ENCODE measurements around the gene ETNPPL. TPM values are rescaled to one million over a fixed set of nuclear protein-coding genes. Genes with fewer than 3 reads are reported as not detected.

ETNPPL gene
- total RNA-seq, 1 donor: not detected

GRCh38 chr4:108696160-108696559, 66.7 kb downstream of the ETNPPL start:
- TF ChIP-seq, protein P1, sequence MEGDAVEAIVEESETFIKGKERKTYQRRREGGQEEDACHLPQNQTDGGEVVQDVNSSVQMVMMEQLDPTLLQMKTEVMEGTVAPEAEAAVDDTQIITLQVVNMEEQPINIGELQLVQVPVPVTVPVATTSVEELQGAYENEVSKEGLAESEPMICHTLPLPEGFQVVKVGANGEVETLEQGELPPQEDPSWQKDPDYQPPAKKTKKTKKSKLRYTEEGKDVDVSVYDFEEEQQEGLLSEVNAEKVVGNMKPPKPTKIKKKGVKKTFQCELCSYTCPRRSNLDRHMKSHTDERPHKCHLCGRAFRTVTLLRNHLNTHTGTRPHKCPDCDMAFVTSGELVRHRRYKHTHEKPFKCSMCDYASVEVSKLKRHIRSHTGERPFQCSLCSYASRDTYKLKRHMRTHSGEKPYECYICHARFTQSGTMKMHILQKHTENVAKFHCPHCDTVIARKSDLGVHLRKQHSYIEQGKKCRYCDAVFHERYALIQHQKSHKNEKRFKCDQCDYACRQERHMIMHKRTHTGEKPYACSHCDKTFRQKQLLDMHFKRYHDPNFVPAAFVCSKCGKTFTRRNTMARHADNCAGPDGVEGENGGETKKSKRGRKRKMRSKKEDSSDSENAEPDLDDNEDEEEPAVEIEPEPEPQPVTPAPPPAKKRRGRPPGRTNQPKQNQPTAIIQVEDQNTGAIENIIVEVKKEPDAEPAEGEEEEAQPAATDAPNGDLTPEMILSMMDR (IDR thresholded peaks at IDR 0.05; ENCODE audit: insufficient read depth, low read length): no peak
- no peak for DNase-seq (ENCODE audit: low read depth)
- no peak overlapping the region for H3K4me3 ChIP-seq (ENCODE audit: low read depth, low read length)

- no peak overlapping the region for H3K4me3 ChIP-seq (ENCODE audit: low read depth, low read length)
- TF ChIP-seq, protein P1 (IDR thresholded peaks at IDR 0.05; ENCODE audit: insufficient read depth, low read length): no peak
- no peak for DNase-seq (ENCODE audit: low read depth)
Measured at GRCh38 chr4:108695062-108695461, 67.8 kb downstream of the ETNPPL start.

- H3K4me3 ChIP-seq (ENCODE audit: low read depth, low read length): no peak overlapping the region
- DNase-seq (ENCODE audit: low read depth): no peak
- TF ChIP-seq, protein P1 (IDR thresholded peaks at IDR 0.05; ENCODE audit: insufficient read depth, low read length): no peak
Measured at GRCh38 chr4:108694423-108694822, 68.4 kb downstream of the ETNPPL start.

- DNase-seq (ENCODE audit: low read depth): peak; percentile 24
- TF ChIP-seq, protein P1 (IDR thresholded peaks at IDR 0.05; ENCODE audit: insufficient read depth, low read length): no peak
- no peak overlapping the region for H3K4me3 ChIP-seq (ENCODE audit: low read depth, low read length)
Measured at GRCh38 chr4:108693819-108694218, 69.0 kb downstream of the ETNPPL start.

DNA sequence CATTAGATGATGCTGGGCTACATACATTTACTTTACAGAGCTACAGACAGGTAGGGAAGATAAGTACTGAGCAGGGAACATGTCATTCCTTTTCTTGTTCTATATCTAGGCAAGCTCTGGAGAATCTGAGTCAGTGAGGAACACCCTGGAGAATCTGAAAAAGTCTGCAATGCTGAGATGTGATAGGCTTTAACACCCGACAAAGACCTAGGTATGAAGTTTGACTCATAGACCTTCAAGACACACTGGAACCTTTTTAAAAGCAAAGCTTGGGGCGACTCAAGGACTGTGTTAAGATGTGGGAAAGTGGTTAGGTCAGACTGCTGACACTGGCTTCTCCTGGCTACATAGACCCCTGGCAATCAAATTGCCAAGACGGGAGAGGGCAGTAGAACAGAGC, 69.6 kb downstream of the ETNPPL start:
- TF ChIP-seq, protein P1 (IDR thresholded peaks at IDR 0.05; ENCODE audit: insufficient read depth, low read length): no peak
- no peak for DNase-seq (ENCODE audit: low read depth)
- H3K4me3 ChIP-seq (ENCODE audit: low read depth, low read length): no peak overlapping the region

Other genes with a start within 250 kb of the ETNPPL start
- gene RPL34, start 142.5 kb downstream of the ETNPPL start, total RNA-seq (ENCODE audit: low replicate concordance): 1,226 and 1,235 TPM in 2 replicates
- gene OSTC, start 112.5 kb downstream of the ETNPPL start, total RNA-seq (ENCODE audit: low replicate concordance): 186 and 331 TPM in 2 replicates

Measured in fibroblast of the aortic adventitia (primary cell).